Measurements from ENCODE around the gene AGPS. TPM values are rescaled to one million over a fixed set of nuclear protein-coding genes. Genes with fewer than 3 reads are reported as not detected.

The AGPS gene
- polyA plus RNA-seq, 3 donors = 7.1 to 26.9 (median 16.7) TPM

- H3K79me2 ChIP-seq (ENCODE audit: insufficient read depth, low read length) = no peaks in the 10 kb centered on the region
- DNase-seq = no peak
- Mint-ChIP-seq H3K4me1 (peaks cover 19% of the 10 kb centered on the region), H3K27me3 (ENCODE audit: low read depth in 3 of 3) (peaks cover 0 to 4% (median 0%) of the 10 kb centered on the region in 3 donors), H3K4me3 (no peak overlapping the region), H3K9me3 (no peaks in the 10 kb centered on the region), H3K27ac (no peak overlapping the region), H3K36me3 (no peaks in the 10 kb centered on the region)
- no peak overlapping the region for H3K9ac ChIP-seq (ENCODE audit: insufficient read depth, low read length, poor library complexity, severe bottlenecking)
- TF ChIP-seq CTCF (IDR thresholded peaks at IDR 0.05) = no peak
- no peaks in the 10 kb centered on the region for H3K9me3 ChIP-seq (replicated peaks in 1 of 2; ENCODE audit: control insufficient read depth in 1 of 2, insufficient read depth in 1 of 2, low read length in 2 of 2)
- no peaks in the 10 kb centered on the region for H3K27me3 ChIP-seq (ENCODE audit: control insufficient read depth in 2 of 2, insufficient read depth in 2 of 2, low read length in 2 of 2)
- no peak overlapping the region for H3K27ac ChIP-seq (ENCODE audit: low read depth in 1 of 2, low read length in 2 of 2)
- no CpG with 5 or more reads among the region's 2 CpGs for WGBS (ENCODE audit: insufficient coverage)
- H3K4me3 ChIP-seq (replicated peaks in 1 of 3; ENCODE audit: low read depth in 2 of 3, low read length in 3 of 3) = no peak overlapping the region
- no peaks in the 10 kb centered on the region for H3K36me3 ChIP-seq (replicated peaks in 1 of 2; ENCODE audit: control insufficient read depth in 1 of 2, insufficient read depth in 2 of 2, low read length in 2 of 2)
- intact Hi-C loops (cut with micrococcal nuclease) = loop anchor here in 1 of 2 donors (10.0 kb wide), 1 partner anchor 49 kb away; no protein-coding TSS in a partner anchor
- no peaks in the 10 kb centered on the region for H4K20me1 ChIP-seq (ENCODE audit: insufficient read depth, low read length)
- H2AFZ ChIP-seq (ENCODE audit: insufficient read depth, low read depth, low read length, poor library complexity, severe bottlenecking) = no peak overlapping the region
- peaks cover 31 to 45% of the 10 kb centered on the region in 2 donors for H3K4me1 ChIP-seq (ENCODE audit: control insufficient read depth in 1 of 2, insufficient read depth in 2 of 2, low read length in 2 of 2)
- no peak overlapping the region for H3K4me2 ChIP-seq (replicated peaks; ENCODE audit: extremely low read depth, low read length, poor library complexity, severe bottlenecking)
Observed at GRCh38 chr2:177355874-177356273, 36.7 kb upstream of the AGPS start.

GRCh38 chr2:177359836-177360595, 32.6 kb upstream of the AGPS start:
- no CpG with 5 or more reads among the region's 3 CpGs for WGBS (ENCODE audit: insufficient coverage)
- no peaks in the 10 kb centered on the region for H4K20me1 ChIP-seq (ENCODE audit: insufficient read depth, low read length)
- H3K27ac ChIP-seq (ENCODE audit: low read depth in 1 of 2, low read length in 2 of 2) = no peak overlapping the region
- H3K4me1 Mint-ChIP-seq = peaks cover 23% of the 10 kb centered on the region
- H3K27ac Mint-ChIP-seq = peak overlapping the region in 1 of 7 donors; percentile 33
- H3K36me3 ChIP-seq (replicated peaks in 1 of 2; ENCODE audit: control insufficient read depth in 1 of 2, insufficient read depth in 2 of 2, low read length in 2 of 2) = no peaks in the 10 kb centered on the region
- no peaks in the 10 kb centered on the region for H3K27me3 ChIP-seq (ENCODE audit: control insufficient read depth in 2 of 2, insufficient read depth in 2 of 2, low read length in 2 of 2)
- no peak for TF ChIP-seq CTCF (IDR thresholded peaks at IDR 0.05)
- H3K9ac ChIP-seq (ENCODE audit: insufficient read depth, low read length, poor library complexity, severe bottlenecking) = no peak overlapping the region
- no peak overlapping the region for H3K4me2 ChIP-seq (replicated peaks; ENCODE audit: extremely low read depth, low read length, poor library complexity, severe bottlenecking)
- no peaks in the 10 kb centered on the region for H3K9me3 Mint-ChIP-seq
- H3K79me2 ChIP-seq (ENCODE audit: insufficient read depth, low read length) = no peaks in the 10 kb centered on the region
- no peak overlapping the region for H3K4me3 Mint-ChIP-seq
- no peak overlapping the region for H3K4me3 ChIP-seq (replicated peaks in 1 of 3; ENCODE audit: low read depth in 2 of 3, low read length in 3 of 3)
- H3K4me1 ChIP-seq (ENCODE audit: control insufficient read depth in 1 of 2, insufficient read depth in 2 of 2, low read length in 2 of 2) = peaks cover 7 to 17% of the 10 kb centered on the region in 2 donors
- peaks cover 0 to 3% (median 0%) of the 10 kb centered on the region in 3 donors for H3K27me3 Mint-ChIP-seq (ENCODE audit: low read depth in 3 of 3)
- no peak for DNase-seq
- intact Hi-C loops (cut with micrococcal nuclease) = loop anchor here in 1 of 2 donors (10.0 kb wide), 1 partner anchor 45 kb away; no protein-coding TSS in a partner anchor
- H3K36me3 Mint-ChIP-seq = peaks cover 0 to 4% of the 10 kb centered on the region in 2 donors
- no peak overlapping the region for H2AFZ ChIP-seq (ENCODE audit: insufficient read depth, low read depth, low read length, poor library complexity, severe bottlenecking)
- H3K9me3 ChIP-seq (replicated peaks in 1 of 2; ENCODE audit: control insufficient read depth in 1 of 2, insufficient read depth in 1 of 2, low read length in 2 of 2) = no peaks in the 10 kb centered on the region

Data from CD14-positive monocyte (primary cell).